K562 (cell line): ENCODE results near the gene MAN1B1. TPM values are rescaled to one million over a fixed set of nuclear protein-coding genes. Genes with fewer than 3 reads are reported as not detected.

ENCODE experiments used
- ATAC-seq: fragments of 200-7000 bp; cut with Tn5 transposase; 3 replicates; pipeline ENCODE4 v1.9.1; 2020; ENCODE audit warnings: moderate library complexity
- BruUV-seq: library from RNA; stranded (reverse); fragments of 400-500 nt; replicated peaks from 2 replicates; lab custom pipeline; 2021; lab: Mats Ljungman, UMichigan
- CTCF ChIA-PET: fragments of 300-600 bp; formaldehyde crosslinking; extraction: SDS; loops from one replicate; lab custom pipeline; 2021; ENCODE audit warnings: low intra/inter-chr PET ratio; lab: Yijun Ruan, JAX
- POLR2A ChIA-PET: fragments of 300-600, 350-650 bp; sonication (Branson Sonifier 250); formaldehyde crosslinking; extraction: SDS; loops from one replicate; lab custom pipeline; 2021; ENCODE audit warnings: antibody characterized with exemption, inconsistent platforms; lab: Yijun Ruan, JAX
- DNase-seq, 4 experiments: peaks; one replicate each; pipeline versions ENCODE4 v3.0.0 to v3.0.0-alpha.2; 2011 to 2018; ENCODE audit warnings: low spot score in 3 of 4, mixed read lengths in 3 of 4; ENCODE audit errors: extremely low read depth in 1 of 4
- FAIRE-seq: peaks from 2 replicates; lab custom pipeline; 2011; peaks lifted over from hg19 to GRCh38; lab: Jason Lieb, UNC
- H2AFZ ChIP-seq: 2 replicates; pipeline ENCODE4 v1.6.0; 2011; ENCODE audit warnings: low read depth, low read length, control low read depth, inconsistent platforms
- H3K27ac ChIP-seq: fragments of 200-600 bp; 3 replicates; pipeline ENCODE4 v1.8.0; 2011; ENCODE audit warnings: low read depth, mild to moderate bottlenecking, control low read depth, inconsistent platforms, low read length, moderate library complexity, mixed read lengths; ENCODE audit errors: extremely low read depth
- H3K27me3 ChIP-seq, 2 experiments: fragments of 300-600 bp in 1 of 2; 2 replicates in 1 of 2; 3 replicates in 1 of 2; pipeline versions ENCODE4 v1.6.0 to v1.8.0; 2011; ENCODE audit warnings: inconsistent platforms in 2 of 2, low read length in 2 of 2, mild to moderate bottlenecking in 1 of 2, mixed read lengths in 1 of 2, moderate library complexity in 1 of 2; ENCODE audit not compliant: control insufficient read depth in 2 of 2, insufficient read depth in 2 of 2
- H3K36me3 ChIP-seq: fragments of 300-600 bp; 3 replicates; pipeline ENCODE4 v1.8.0; 2011; ENCODE audit warnings: mild to moderate bottlenecking, low read length, inconsistent platforms; ENCODE audit not compliant: control insufficient read depth, insufficient read depth
- H3K4me1 ChIP-seq, 2 experiments: fragments of 200-600 bp in 1 of 2; replicated peaks in 1 of 2; 2 replicates in 1 of 2; 3 replicates in 1 of 2; pipeline versions ENCODE4 v1.5.1 to v1.8.0; 2011; ENCODE audit warnings: inconsistent platforms in 2 of 2, low read length in 2 of 2, mild to moderate bottlenecking in 1 of 2, mixed read lengths in 1 of 2, moderate library complexity in 1 of 2; ENCODE audit not compliant: control insufficient read depth in 2 of 2, insufficient read depth in 2 of 2
- H3K4me2 ChIP-seq: 2 replicates; pipeline ENCODE4 v1.6.1; 2011; ENCODE audit warnings: low read length, control low read depth, inconsistent platforms, mixed read lengths; ENCODE audit not compliant: insufficient read depth
- H3K4me3 ChIP-seq: fragments of 200-600 bp; sonication (generic), shearing (Covaris generic); 2 replicates; pipeline ENCODE4 v1.5.1; 2016; ENCODE audit warnings: control low read depth, inconsistent platforms
- H3K79me2 ChIP-seq: fragments of 200-600 bp; 3 replicates; pipeline ENCODE4 v1.8.0; 2011; ENCODE audit warnings: low read length, inconsistent platforms; ENCODE audit not compliant: control insufficient read depth, insufficient read depth
- H3K9ac ChIP-seq, 2 experiments: 2 replicates each; pipeline versions ENCODE4 v1.6.0 to v1.6.1; 2011; ENCODE audit warnings: low read depth in 2 of 2, low read length in 2 of 2, control low read depth in 1 of 2, inconsistent platforms in 1 of 2, mild to moderate bottlenecking in 1 of 2, mixed read lengths in 1 of 2; ENCODE audit not compliant: insufficient read depth in 1 of 2
- H3K9me1 ChIP-seq: one replicate; pipeline ENCODE4 v1.6.0; 2011; ENCODE audit warnings: inconsistent platforms, mild to moderate bottlenecking, low read length, moderate library complexity; ENCODE audit not compliant: control insufficient read depth, insufficient read depth
- H3K9me3 ChIP-seq: replicated peaks from 2 replicates; pipeline ENCODE4 v1.5.1; 2011; ENCODE audit warnings: low read depth, low read length, inconsistent platforms; ENCODE audit not compliant: control insufficient read depth, insufficient read depth
- H4K20me1 ChIP-seq: replicated peaks from 2 replicates; pipeline ENCODE4 v1.6.1; 2011; ENCODE audit warnings: low read length, inconsistent platforms, mixed read lengths; ENCODE audit not compliant: control insufficient read depth, insufficient read depth
- ERF ChIP-seq: fragments of 450-650 bp; formaldehyde crosslinking; IDR thresholded peaks from 2 replicates; pipeline ENCODE4 v1.4.0; 2020; ENCODE audit warnings: mild to moderate bottlenecking, mixed read lengths
- ESRRA ChIP-seq: fragments of 450-650 bp; IDR thresholded peaks from 2 replicates; pipeline ENCODE4 v1.6.1; 2014; ENCODE audit warnings: low read depth, mild to moderate bottlenecking, moderate library complexity, borderline replicate concordance
- GABPA ChIP-seq: fragments of 200-800 bp; sonication (Bioruptor generic); conservative IDR thresholded peaks from 2 replicates; pipeline ENCODE4 v1.6.1; 2016; ENCODE audit warnings: low read depth, missing genetic modification characterization, missing compliant biosample characterization
- IRF2 ChIP-seq: sonication (generic); formaldehyde crosslinking; IDR thresholded peaks from 2 replicates; pipeline ENCODE4 v1.8.1; 2022; ENCODE audit warnings: mild to moderate bottlenecking, missing genetic modification reagents
- RFX5 ChIP-seq: IDR thresholded peaks from 2 replicates; pipeline ENCODE4 v1.6.1; 2011; ENCODE audit warnings: low read depth, mild to moderate bottlenecking, improper control_type of control experiment, low read length
- TEAD1 ChIP-seq, 2 experiments: fragments of 450-650 bp in 1 of 2; sonication (generic) in 1 of 2; formaldehyde crosslinking; IDR thresholded peaks; 2 replicates each; pipeline versions ENCODE4 v1.4.0 to v1.8.0; 2020 to 2022; ENCODE audit warnings: mild to moderate bottlenecking in 2 of 2, missing genetic modification reagents in 1 of 2
- TRIM28 ChIP-seq: fragments of 450-650 bp; IDR thresholded peaks from 2 replicates; pipeline ENCODE4 v1.6.1; 2017
- ZNF449 ChIP-seq: fragments of 250-450 bp; sonication (Bioruptor Pico); IDR thresholded peaks from 2 replicates; pipeline ENCODE4 v1.8.0; 2022; ENCODE audit warnings: moderate library complexity, mild to moderate bottlenecking, inconsistent platforms
- ZNF780A ChIP-seq: fragments of 250-450 bp; sonication (Bioruptor Pico); IDR thresholded peaks from 2 replicates; pipeline ENCODE4 v1.5.0; 2021; ENCODE audit warnings: mild to moderate bottlenecking
- WGBS: fragments of 100-300 bp; shearing (Covaris generic); methylation state at CpG from one replicate; pipeline ENCODE4 v1.1.6; 2016; ENCODE audit warnings: low coverage, mixed read lengths; ENCODE audit not compliant: insufficient coverage; ENCODE audit errors: missing lambda C conversion rate; 5-methylcytosine and 5-hydroxymethylcytosine counted together
- in situ Hi-C: fragments of 300-500 bp; cut with MboI; formaldehyde crosslinking; loops from 4 replicates; pipeline ENCODE4 v1.15.0; 2018; ENCODE audit warnings: inconsistent platforms, mixed read lengths
- intact Hi-C: fragments of 100-400 bp; cut with micrococcal nuclease; formaldehyde crosslinking; loops from 2 replicates; pipeline ENCODE4 v1.14.2; 2022
- polyA plus RNA-seq, 8 experiments: library from polyadenylated mRNA; depleted of rRNA in 4 of 8; stranded (reverse) in 5 of 8; unstranded in 3 of 8; fragments of >200 nt; fragmentation: Nextera tagmentation in 2 of 8; fragmentation: Illumina TruSeq in 1 of 8; extraction: Ambion mirVana in 2 of 8; extraction: Trizol in 1 of 8; gene quantifications; 2 replicates each; pipeline versions ENCODE4 v1.2.1 to v1.2.3, GENCODE V29; 2011 to 2014; ENCODE audit warnings: inconsistent platforms in 1 of 8, missing spikeins in 1 of 8
- total RNA-seq, 7 experiments: library from RNA; depleted of rRNA in 6 of 7; stranded (reverse); fragments of >200 nt in 6 of 7; fragmentation: Illumina TruSeq in 2 of 7; extraction: Trizol in 2 of 7; gene quantifications; 2 replicates each; pipeline versions ENCODE4 v1.2.1 to v1.2.3, GENCODE V29; 2011 to 2021; ENCODE audit warnings: low replicate concordance in 1 of 7
- TF ChIP-seq, protein P1 (sequence below): fragments of 200-800 bp; sonication (Bioruptor generic); IDR thresholded peaks from 2 replicates; pipeline ENCODE4 v1.6.1; 2017; ENCODE audit warnings: missing genetic modification characterization, missing compliant biosample characterization

The MAN1B1 gene
- total and polyA plus RNA-seq, 9 of the 15 experiments (the other 6 are each of a cell fraction or from before 2014, with no cell fraction given) = 0.55 to 36.6 (median 27.3) TPM

DNA sequence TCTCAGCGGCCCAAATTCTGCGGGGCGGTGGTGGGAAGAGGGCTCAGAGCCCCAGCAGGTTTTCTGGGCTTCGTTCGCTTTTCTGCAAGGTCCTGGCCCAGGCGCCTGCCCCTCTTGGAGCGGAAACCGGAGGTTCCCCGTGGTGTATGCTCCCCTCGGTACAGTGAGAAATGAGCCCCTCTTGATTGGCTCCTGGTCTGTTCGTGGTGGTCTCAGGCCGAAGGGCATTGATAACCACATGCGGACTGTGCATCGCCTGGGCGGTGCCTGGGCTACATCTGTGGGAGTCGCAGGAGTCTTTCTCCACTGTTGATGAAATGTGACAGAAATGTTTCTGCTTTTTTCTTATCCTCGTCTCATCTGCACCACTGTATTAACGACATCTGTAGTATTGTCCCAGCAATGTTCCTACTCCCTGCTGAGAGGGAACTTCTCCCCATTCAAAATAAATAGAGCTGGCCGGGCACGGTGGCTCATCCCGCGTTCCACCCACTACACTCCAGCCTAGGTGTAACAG lies 682 bp downstream of the MAN1B1 start (continued):
- 0 out of 4 replicates have a peak, but pooled peaks of 1 of the 2 experiments have one; percentile 1 for TF ChIP-seq TEAD1 (CRISPR knock-in tag; IDR thresholded peaks at IDR 0.05)
- 0 out of 2 replicates have a peak, but pooled peaks have one; percentile 41 for TF ChIP-seq GABPA (tag)
- TF ChIP-seq RFX5 = no peak
- no peak for TF ChIP-seq ESRRA
- no peak for TF ChIP-seq ZNF449 (CRISPR knock-in tag)

- Histone ChIP-seq H3K4me1 (peaks cover 29 to 51% of the 10 kb centered on the region in 2 experiments; a peak in 4 of 5 replicates), H3K27ac (peak overlapping the region; percentile 81; the same call in 2 of the 3 replicates), H3K36me3 (peaks cover 34% of the 10 kb centered on the region), H3K79me2 (peaks cover 30% of the 10 kb centered on the region), H2AFZ (no peak overlapping the region), H3K9me3 (no peaks in the 10 kb centered on the region), H4K20me1 (no peaks in the 10 kb centered on the region), H3K4me3 (peak overlapping the region; percentile 79; the same call in 1 of the 2 replicates), H3K27me3 (no peaks in the 10 kb centered on the region), H3K9me1 (no peaks in the 10 kb centered on the region), H3K9ac (peak overlapping the region; percentile 46 to 81; a peak in 3 of 4 replicates), H3K4me2 (peak overlapping the region; percentile 86)
- 43% methylated on average over 5 of the region's 5 CpGs for WGBS
- TSS peak; percentile 50 for BruUV-seq
- FAIRE-seq (no peak), DNase-seq (no peak), ATAC-seq (no peak)
- in situ Hi-C loops = no loop called here
- ChIA-PET POLR2A (interaction anchor here (0.7 to 3.3 kb wide), 5 partner anchors 9 to 42 kb away, joined by 4 to 18 read pairs (median 5); no protein-coding TSS in a partner anchor), CTCF (interaction anchor here (0.6 kb wide), 1 partner anchor 41 kb away, joined by 5 read pairs; no protein-coding TSS in a partner anchor)
- TF ChIP-seq TRIM28 = no peak
- TF ChIP-seq, protein P1, sequence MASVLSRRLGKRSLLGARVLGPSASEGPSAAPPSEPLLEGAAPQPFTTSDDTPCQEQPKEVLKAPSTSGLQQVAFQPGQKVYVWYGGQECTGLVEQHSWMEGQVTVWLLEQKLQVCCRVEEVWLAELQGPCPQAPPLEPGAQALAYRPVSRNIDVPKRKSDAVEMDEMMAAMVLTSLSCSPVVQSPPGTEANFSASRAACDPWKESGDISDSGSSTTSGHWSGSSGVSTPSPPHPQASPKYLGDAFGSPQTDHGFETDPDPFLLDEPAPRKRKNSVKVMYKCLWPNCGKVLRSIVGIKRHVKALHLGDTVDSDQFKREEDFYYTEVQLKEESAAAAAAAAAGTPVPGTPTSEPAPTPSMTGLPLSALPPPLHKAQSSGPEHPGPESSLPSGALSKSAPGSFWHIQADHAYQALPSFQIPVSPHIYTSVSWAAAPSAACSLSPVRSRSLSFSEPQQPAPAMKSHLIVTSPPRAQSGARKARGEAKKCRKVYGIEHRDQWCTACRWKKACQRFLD (CRISPR knock-in tag) = 0 out of 2 replicates have a peak, but pooled peaks have one; percentile 8
- TF ChIP-seq ERF (CRISPR knock-in tag) = no peak
- no peak for TF ChIP-seq ZNF780A (CRISPR knock-in tag)
- no peak for TF ChIP-seq IRF2 (CRISPR knock-in tag)
- TF ChIP-seq, all 486 proteins: peak for 1
- intact Hi-C loops = no loop called here
These were observed 1.3 kb downstream of the MAN1B1 start for GRCh38 chr9:137088121-137088520.
